HG03060 (cell line): Measurements from ENCODE around the gene ACOT12.

Experiments used
- ATAC-seq: cut with Tn5 transposase; IDR thresholded peaks from one replicate; pipeline ENCODE4 v1.9.1; 2021; ENCODE audit warnings: low read depth, moderate number of reproducible peaks; ENCODE audit not compliant: unreplicated experiment

ACOT12 gene

DNA sequence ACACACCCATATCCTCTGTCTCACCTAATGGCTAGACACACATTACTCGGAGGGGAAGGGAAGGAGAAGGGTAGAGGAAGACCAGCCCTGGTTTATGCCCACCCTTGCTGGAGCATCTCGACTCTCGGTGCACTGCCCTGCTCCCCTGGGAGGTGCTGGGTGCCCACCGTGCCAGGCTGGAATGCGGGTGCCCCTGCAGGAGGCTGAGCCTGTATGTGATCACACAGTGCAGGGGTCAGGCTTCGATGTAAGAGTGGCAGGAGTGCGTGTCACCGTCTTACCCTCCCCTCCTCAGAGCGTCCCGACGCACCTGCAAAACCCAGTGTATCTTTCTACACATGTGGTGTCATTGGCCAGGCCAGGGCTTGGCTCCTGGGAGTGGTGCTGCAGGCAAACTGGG lies 7.3 kb upstream of the ACOT12 start:
- no peak for ATAC-seq

GRCh38 chr5:81400375-81400774 lies 6.4 kb upstream of the ACOT12 start:
- ATAC-seq = no peak

DNA sequence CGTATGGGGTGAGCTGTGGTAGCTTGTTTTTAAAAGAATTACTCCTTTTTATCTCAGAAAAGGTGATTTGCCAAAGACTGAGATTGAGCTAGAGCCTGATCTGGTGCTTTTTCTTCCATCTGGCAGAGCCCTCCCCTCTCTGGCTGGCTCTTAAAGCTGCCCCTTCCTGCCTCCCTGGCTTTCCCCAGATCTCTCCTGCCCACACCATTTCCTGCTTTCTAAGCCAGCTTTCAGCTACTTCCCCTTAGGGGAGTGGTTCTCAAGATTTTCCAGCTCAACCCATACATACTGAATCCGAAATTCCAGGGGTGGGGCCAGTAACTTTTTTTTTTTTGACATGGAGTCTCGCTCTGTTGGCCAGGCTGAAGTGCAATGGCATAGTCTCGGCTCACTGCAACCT lies 4.8 kb upstream of the ACOT12 start:
- no peak for ATAC-seq

- ATAC-seq = no peak
Observed at GRCh38 chr5:81397176-81397575, 3.2 kb upstream of the ACOT12 start.

DNA sequence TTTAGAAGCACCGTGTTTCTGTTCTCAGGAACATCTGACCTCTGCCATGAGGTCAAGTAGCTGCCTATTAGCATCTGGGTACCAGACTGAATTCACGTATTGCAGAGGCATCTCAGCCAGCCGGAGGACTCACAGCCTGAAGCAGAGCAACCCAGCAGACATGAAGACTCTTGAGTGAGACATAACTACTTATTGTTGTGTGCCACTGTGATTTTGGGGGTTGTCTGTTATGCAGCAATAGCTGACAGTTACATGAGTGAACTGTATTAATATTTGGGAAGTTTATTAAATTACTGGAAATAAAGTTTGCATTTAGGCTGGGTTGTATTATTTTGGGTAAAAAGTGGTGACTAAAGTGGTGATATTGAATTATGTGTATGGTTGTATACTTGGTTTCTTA lies 1.3 kb upstream of the ACOT12 start:
- ATAC-seq = no peak

GRCh38 chr5:81393430-81393782 lies 528 bp downstream of the ACOT12 start:
- no peak for ATAC-seq

DNA sequence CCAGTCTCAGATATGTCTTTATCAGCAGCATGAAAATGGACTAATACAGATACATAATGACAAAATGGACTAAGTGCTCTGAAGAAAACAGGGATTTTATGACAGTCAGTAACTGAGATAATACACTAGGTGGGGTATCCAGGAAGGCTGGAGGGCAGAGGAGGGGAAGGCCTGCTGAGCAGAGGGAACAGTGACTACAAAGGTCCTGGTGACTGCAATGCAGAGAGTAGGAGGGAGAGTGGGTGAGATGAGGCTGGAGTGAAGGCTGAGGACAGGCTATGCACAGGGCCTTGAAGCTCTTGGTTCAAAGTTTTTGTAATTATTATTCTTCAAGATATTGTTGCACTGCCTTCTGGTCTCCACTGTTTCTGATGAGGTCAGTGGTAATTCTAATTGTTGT lies 4.9 kb downstream of the ACOT12 start:
- no peak for ATAC-seq

DNA sequence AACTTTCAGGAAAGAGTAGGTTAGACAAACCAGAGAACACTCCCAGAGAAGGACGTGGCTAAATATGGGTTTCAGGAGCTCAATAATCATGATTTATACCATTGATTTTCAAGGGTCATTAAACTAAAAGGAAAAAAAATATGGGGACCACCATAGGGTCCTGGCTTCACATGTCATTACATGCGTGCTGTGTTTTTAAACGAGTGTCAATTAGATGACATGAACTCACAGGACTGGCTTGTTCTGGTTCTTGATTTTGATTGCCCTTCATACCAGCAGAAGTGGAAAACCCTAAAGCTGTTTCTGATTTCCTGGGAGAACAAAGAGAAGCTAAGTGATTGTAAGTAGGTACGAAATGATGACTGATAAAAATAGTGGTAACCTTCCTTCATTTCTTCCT lies 5.8 kb downstream of the ACOT12 start:
- no peak for ATAC-seq

GRCh38 chr5:81383867-81384266 lies 10.1 kb downstream of the ACOT12 start:
- ATAC-seq = no peak

- no peak for ATAC-seq
Observed at GRCh38 chr5:81371354-81371876, 22.5 kb downstream of the ACOT12 start.

DNA sequence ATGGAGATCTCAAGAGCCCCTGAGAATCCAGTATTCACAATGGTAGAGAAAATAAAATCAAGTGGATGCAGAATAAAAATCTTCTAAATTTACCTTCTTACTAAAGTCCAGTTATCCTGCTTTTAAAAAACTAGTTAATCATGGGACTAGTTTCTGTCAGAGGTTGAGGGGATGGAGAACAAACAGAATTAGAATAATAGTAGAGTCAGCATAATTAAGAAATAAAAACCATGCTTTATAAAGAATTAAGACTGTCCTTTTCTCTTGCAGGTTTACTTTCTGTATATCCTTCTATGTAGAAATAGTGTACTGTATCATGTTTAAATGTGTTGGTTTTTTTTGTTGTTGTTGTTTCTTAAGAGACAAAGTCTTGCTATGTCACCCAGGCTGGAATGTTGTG lies 23.0 kb downstream of the ACOT12 start:
- no peak for ATAC-seq

DNA sequence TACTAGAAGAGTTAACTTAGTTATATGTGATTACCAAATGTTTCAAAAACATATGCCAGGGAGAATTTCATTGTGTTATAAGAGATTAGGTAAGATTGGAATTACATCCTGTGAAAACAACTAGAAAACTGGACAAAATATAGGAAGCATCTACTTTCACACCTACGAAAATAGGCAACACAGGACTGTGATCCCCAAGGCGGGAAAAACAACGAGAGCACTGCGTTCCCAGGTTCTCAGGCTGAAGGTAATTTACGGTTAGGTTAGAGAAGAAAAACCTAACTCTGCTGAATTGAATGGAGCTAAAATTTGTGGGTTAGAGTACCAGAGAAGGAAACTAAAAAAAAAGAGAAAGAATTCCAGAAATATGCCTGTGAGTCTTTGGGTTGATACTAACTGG lies 28.4 kb downstream of the ACOT12 start:
- ATAC-seq = no peak

DNA sequence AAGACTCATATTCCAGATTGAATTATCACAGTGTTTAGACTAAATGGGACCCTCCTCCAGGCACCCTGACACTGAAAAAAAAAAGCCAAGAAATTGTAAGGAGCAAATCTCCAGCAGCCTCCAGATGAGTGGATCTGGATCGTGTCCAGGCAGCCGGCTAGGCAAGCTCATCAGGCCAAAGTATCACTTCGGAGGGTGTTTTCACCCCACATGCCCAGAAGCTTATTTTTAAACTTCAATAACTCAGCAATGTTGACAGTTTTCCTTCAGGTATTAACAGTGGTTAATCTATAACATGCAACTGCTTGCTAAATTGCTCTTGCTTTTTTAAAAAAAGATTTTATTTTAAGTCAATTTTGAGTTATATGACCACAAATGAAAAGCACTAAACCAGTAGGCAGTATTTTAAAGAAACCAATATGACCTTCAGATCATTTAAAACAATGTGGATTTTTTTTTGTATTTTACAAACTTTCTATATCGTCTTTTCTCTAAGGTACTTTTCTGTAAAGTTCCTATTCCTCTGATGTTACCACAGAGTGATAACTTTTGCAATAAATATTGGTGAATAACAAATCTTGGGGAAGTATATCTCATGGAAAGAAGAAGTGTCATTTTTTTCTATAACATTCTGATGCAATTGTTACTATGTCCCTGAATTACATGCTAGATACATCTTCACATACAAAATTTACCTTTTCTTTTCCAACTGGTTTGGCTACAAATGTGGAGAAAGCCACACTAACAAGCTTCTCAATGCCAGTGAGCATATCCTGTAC lies 30.7 kb downstream of the ACOT12 start:
- ATAC-seq = no peak

- no peak for ATAC-seq
Observed at GRCh38 chr5:81361600-81361999, 32.3 kb downstream of the ACOT12 start.

GRCh38 chr5:81360640-81361039 lies 33.3 kb downstream of the ACOT12 start:
- ATAC-seq = no peak

GRCh38 chr5:81359881-81360280 lies 34.1 kb downstream of the ACOT12 start:
- no peak for ATAC-seq

DNA sequence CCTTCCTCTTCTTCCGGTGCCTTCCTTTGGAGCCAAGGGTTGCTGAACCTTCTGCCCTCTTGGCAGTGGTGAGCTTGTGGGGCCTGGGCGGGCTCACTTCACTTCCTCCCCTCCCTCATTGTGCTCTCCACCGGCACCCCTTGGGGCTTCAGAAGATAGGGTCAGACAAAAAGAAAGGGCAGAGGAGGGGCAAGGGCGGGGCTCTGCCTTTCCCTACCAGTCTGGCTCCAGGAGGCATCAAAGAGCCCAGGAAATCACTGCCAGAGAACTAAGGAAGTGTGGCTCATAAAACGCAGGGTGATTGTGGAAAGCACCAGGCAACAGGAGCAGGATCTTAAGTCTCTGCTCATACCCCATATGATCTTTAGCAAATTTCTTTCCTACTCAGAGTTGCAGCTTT lies 34.8 kb downstream of the ACOT12 start:
- no peak for ATAC-seq

GRCh38 chr5:81355291-81356251 lies 38.4 kb downstream of the ACOT12 start:
- ATAC-seq = no peak

- no peak for ATAC-seq
Observed at GRCh38 chr5:81354093-81354492, 39.8 kb downstream of the ACOT12 start.

DNA sequence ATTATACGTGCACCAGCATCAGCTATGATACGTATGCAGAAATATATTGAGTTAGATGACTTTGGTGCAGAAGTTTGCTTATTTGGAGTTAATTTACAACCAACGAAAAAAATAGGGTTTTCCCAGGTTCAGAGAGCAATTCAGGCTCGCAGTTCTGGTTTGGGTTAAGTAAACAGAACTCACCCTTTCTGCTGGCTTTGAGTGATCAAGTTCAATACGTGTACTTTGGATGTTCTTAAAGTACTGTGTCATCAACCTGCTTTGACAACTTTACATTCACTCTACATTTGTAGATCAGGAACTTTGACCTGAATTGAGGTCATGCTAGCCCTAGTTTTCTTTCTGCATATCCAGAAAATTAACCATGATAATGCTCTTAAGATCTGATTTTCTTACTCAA lies 40.7 kb downstream of the ACOT12 start:
- ATAC-seq = no peak

DNA sequence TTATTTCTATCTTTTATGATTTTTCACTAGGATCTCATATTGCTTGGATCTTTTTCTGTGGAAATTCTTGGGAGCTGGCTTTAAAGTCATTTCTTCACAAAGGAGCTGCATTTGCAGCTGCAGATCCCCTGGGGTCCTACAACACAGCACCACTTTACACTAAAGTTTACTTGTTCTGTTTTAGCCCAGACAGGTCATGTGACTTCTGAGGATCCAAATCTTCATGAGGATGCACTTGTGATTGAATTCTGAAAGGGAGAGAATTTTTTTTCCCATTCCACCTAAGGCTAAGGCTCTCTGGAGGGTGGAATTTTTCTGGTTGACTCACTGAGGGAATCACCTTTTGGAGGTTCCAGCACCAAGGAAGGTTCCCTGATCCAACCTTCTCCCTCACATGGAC lies 43.4 kb downstream of the ACOT12 start:
- no peak for ATAC-seq

GRCh38 chr5:81349161-81349560 lies 44.8 kb downstream of the ACOT12 start:
- ATAC-seq = no peak
